PFSK-1 (cell line): ENCODE results near the gene LMX1A.

Source experiments
- FOXP2 ChIP-seq: optimal IDR thresholded peaks from 2 replicates; pipeline ENCODE3; 2011; ENCODE audit warnings: borderline replicate concordance, control low read depth, inconsistent platforms; ENCODE audit not compliant: insufficient read depth; ENCODE audit errors: extremely low read length, extremely low read depth
- POLR2AphosphoS5 ChIP-seq: IDR thresholded peaks from 2 replicates; pipeline ENCODE4 v1.6.1; 2012; ENCODE audit warnings: low read depth, mild to moderate bottlenecking, control low read depth, low read length, moderate library complexity
- REST ChIP-seq, 2 experiments: IDR thresholded peaks; 2 replicates each; pipeline versions ENCODE4 v1.6.1 to v1.8.0; 2011 to 2012; ENCODE audit warnings: low read depth in 2 of 2, low read length in 2 of 2, control low read depth in 1 of 2, inconsistent platforms in 1 of 2, mild to moderate bottlenecking in 1 of 2, moderate library complexity in 1 of 2; ENCODE audit not compliant: insufficient read depth in 1 of 2
- SIN3A ChIP-seq: IDR thresholded peaks from 2 replicates; pipeline ENCODE4 v1.6.1; 2012; ENCODE audit warnings: mild to moderate bottlenecking, low read length, moderate library complexity, borderline replicate concordance; ENCODE audit not compliant: insufficient read depth
- TAF1 ChIP-seq: IDR thresholded peaks from 2 replicates; pipeline ENCODE4 v1.6.1; 2012; ENCODE audit warnings: low read length, control low read depth, borderline replicate concordance; ENCODE audit not compliant: insufficient read depth

Gene LMX1A

GRCh38 chr1:165191087-165191486, 165.4 kb downstream of the LMX1A start:
- TF ChIP-seq POLR2AphosphoS5 = no peak
- TF ChIP-seq REST (IDR thresholded peaks at IDR 0.05; ENCODE audit: insufficient read depth in 1 of 2, low read depth in 2 of 2, low read length in 2 of 2) = no peak
- no peak for TF ChIP-seq SIN3A
- no peak for TF ChIP-seq FOXP2
- TF ChIP-seq TAF1 = no peak

DNA sequence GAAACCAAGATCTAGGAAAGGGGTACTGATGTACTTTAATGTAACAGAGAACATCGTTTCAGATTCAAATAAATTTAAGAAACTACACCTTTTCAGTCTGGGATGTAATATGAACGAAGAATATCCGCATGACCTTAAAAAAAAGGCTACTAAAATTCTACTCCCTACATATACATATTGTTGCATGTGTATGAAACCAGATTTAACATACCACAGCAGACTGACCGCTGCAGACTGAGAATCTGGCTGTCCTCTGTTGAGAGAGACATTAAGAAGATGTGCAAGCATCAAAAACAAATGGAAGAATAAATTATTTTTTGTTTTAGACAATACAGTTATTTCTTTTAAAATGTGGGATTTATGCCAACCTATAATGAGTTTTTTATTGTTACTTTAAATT, 166.6 kb downstream of the LMX1A start:
- TF ChIP-seq SIN3A (no peak), FOXP2 (no peak), TAF1 (no peak), REST (IDR thresholded peaks at IDR 0.05; ENCODE audit: insufficient read depth in 1 of 2, low read depth in 2 of 2, low read length in 2 of 2) (no peak), POLR2AphosphoS5 (no peak)

GRCh38 chr1:165189011-165189410, 167.5 kb downstream of the LMX1A start:
- TF ChIP-seq REST (IDR thresholded peaks at IDR 0.05; ENCODE audit: insufficient read depth in 1 of 2, low read depth in 2 of 2, low read length in 2 of 2) (no peak), SIN3A (no peak)

- no peak for TF ChIP-seq TAF1
- TF ChIP-seq REST (IDR thresholded peaks at IDR 0.05; ENCODE audit: insufficient read depth in 1 of 2, low read depth in 2 of 2, low read length in 2 of 2) = no peak
Observed at GRCh38 chr1:165187031-165188009, 169.2 kb downstream of the LMX1A start.
